ENCODE results near the gene PKD2L1. TPM values are rescaled to one million over a fixed set of nuclear protein-coding genes. Genes with fewer than 3 reads are reported as not detected.

PKD2L1 gene
- total and polyA plus RNA-seq, 10 of the 15 experiments (the other 5 are each of a cell fraction or from before 2014, with no cell fraction given), result 0.05 to 0.17 (median 0.08) TPM; not detected in 6

DNA sequence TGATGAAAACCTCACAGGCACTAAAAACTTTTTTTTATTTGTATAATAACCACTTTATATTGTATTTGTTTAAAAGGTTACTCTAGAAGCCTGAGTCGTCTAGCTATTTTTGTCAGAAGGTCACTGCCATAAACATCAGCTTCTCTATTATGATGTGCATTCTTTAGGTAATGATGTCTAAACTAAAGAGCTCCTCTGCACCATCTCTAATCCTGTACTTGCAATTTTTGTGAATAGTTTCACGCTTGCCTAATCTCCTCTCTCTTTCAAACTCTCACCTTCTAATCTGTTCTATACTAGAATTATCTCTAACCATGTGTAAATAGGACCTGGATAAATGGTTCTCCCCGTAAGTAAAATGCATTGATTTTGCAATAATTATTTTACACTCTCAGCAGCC, 90.2 kb downstream of the PKD2L1 start (continued):
- TF ChIP-seq, protein P1, sequence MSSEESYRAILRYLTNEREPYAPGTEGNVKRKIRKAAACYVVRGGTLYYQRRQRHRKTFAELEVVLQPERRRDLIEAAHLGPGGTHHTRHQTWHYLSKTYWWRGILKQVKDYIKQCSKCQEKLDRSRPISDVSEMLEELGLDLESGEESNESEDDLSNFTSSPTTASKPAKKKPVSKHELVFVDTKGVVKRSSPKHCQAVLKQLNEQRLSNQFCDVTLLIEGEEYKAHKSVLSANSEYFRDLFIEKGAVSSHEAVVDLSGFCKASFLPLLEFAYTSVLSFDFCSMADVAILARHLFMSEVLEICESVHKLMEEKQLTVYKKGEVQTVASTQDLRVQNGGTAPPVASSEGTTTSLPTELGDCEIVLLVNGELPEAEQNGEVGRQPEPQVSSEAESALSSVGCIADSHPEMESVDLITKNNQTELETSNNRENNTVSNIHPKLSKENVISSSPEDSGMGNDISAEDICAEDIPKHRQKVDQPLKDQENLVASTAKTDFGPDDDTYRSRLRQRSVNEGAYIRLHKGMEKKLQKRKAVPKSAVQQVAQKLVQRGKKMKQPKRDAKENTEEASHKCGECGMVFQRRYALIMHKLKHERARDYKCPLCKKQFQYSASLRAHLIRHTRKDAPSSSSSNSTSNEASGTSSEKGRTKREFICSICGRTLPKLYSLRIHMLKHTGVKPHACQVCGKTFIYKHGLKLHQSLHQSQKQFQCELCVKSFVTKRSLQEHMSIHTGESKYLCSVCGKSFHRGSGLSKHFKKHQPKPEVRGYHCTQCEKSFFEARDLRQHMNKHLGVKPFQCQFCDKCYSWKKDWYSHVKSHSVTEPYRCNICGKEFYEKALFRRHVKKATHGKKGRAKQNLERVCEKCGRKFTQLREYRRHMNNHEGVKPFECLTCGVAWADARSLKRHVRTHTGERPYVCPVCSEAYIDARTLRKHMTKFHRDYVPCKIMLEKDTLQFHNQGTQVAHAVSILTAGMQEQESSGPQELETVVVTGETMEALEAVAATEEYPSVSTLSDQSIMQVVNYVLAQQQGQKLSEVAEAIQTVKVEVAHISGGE (CRISPR knock-in tag; IDR thresholded peaks at IDR 0.05), result no peak
- TF ChIP-seq DPF2 (IDR thresholded peaks at IDR 0.05), result no peak
- no peak for TF ChIP-seq FOXK2 (IDR thresholded peaks at IDR 0.05)
- TF ChIP-seq TBL1XR1 (IDR thresholded peaks at IDR 0.05; ENCODE audit: low read depth, low read length), result no peak
- no peak for TF ChIP-seq SUPT20H (IDR thresholded peaks at IDR 0.05; ENCODE audit: borderline replicate concordance, control insufficient read depth, low read depth, low read length)
- TF ChIP-seq, protein P2, sequence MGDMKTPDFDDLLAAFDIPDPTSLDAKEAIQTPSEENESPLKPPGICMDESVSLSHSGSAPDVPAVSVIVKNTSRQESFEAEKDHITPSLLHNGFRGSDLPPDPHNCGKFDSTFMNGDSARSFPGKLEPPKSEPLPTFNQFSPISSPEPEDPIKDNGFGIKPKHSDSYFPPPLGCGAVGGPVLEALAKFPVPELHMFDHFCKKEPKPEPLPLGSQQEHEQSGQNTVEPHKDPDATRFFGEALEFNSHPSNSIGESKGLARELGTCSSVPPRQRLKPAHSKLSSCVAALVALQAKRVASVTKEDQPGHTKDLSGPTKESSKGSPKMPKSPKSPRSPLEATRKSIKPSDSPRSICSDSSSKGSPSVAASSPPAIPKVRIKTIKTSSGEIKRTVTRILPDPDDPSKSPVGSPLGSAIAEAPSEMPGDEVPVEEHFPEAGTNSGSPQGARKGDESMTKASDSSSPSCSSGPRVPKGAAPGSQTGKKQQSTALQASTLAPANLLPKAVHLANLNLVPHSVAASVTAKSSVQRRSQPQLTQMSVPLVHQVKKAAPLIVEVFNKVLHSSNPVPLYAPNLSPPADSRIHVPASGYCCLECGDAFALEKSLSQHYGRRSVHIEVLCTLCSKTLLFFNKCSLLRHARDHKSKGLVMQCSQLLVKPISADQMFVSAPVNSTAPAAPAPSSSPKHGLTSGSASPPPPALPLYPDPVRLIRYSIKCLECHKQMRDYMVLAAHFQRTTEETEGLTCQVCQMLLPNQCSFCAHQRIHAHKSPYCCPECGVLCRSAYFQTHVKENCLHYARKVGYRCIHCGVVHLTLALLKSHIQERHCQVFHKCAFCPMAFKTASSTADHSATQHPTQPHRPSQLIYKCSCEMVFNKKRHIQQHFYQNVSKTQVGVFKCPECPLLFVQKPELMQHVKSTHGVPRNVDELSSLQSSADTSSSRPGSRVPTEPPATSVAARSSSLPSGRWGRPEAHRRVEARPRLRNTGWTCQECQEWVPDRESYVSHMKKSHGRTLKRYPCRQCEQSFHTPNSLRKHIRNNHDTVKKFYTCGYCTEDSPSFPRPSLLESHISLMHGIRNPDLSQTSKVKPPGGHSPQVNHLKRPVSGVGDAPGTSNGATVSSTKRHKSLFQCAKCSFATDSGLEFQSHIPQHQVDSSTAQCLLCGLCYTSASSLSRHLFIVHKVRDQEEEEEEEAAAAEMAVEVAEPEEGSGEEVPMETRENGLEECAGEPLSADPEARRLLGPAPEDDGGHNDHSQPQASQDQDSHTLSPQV (IDR thresholded peaks at IDR 0.05), result no peak
- TF ChIP-seq CREB1 (IDR thresholded peaks at IDR 0.05; ENCODE audit: low read depth), result no peak
- no peak for TF ChIP-seq SMAD5 (IDR thresholded peaks at IDR 0.05; ENCODE audit: low read depth)
